Stimulated activated CD4-positive, alpha-beta T cell treated with anti-CD3 and anti-CD28 coated beads, Interleukin-4, amount 100 ng/mL, for 1 hour (primary cell): ENCODE results near the gene LRP1.
A peak's percentile ranks its signal among the peaks of the same experiment; 100 is the strongest.

Experiments used
- DNase-seq: peaks from one replicate; pipeline ENCODE4 v3.0.0-alpha.2; 2020

The LRP1 gene

GRCh38 chr12:57127726-57128518 is at the start of gene LRP1:
Gene LRP1, plus strand, starts transcription at chr12:57128483. Its CDS starts 482 bp downstream, at chr12:57128965.
- DNase-seq, result peak; percentile 79

GRCh38 chr12:57078519-57079404 is 49.5 kb upstream of the LRP1 start, which contains the start of gene NEMP1:
Gene NEMP1, minus strand, starts transcription at chr12:57078791. Its CDS starts 46 bp downstream, at chr12:57078745.
- DNase-seq, result peak; percentile 87

GRCh38 chr12:57079821-57080220 is 48.5 kb upstream of the LRP1 start:
- no peak for DNase-seq

GRCh38 chr12:57080855-57081254 is 47.4 kb upstream of the LRP1 start:
- DNase-seq, result no peak

- no peak for DNase-seq
Observed at GRCh38 chr12:57085999-57086492, 42.2 kb upstream of the LRP1 start.

GRCh38 chr12:57086493-57087009 is 41.7 kb upstream of the LRP1 start:
- DNase-seq, result peak; percentile 70

GRCh38 chr12:57087010-57087690 is 41.1 kb upstream of the LRP1 start:
- peak; percentile 95 for DNase-seq

GRCh38 chr12:57087691-57088353 is 40.5 kb upstream of the LRP1 start:
- DNase-seq, result peak; percentile 81

- DNase-seq, result peak; percentile 82
Observed at GRCh38 chr12:57088354-57089270, 39.7 kb upstream of the LRP1 start, which contains the start of gene NAB2. Gene NAB2, plus strand, starts transcription at chr12:57089114. Its CDS starts 158 bp downstream, at chr12:57089272.

GRCh38 chr12:57089271-57090245 is 38.7 kb upstream of the LRP1 start:
- DNase-seq, result peak; percentile 60

GRCh38 chr12:57090490-57090889 is 37.8 kb upstream of the LRP1 start:
- DNase-seq, result no peak

GRCh38 chr12:57090924-57091637 is 37.2 kb upstream of the LRP1 start:
- no peak for DNase-seq

GRCh38 chr12:57091638-57092528 is 36.4 kb upstream of the LRP1 start:
- DNase-seq, result no peak

- no peak for DNase-seq
Observed at GRCh38 chr12:57092529-57092862, 35.8 kb upstream of the LRP1 start.

GRCh38 chr12:57092876-57093414 is 35.3 kb upstream of the LRP1 start:
- DNase-seq, result no peak

- DNase-seq, result peak; percentile 75
Observed at GRCh38 chr12:57093415-57094207, 34.7 kb upstream of the LRP1 start.
